ENCODE results near the gene GATA2.

GRCh38 chr3:128462341-128462910 lies 30.6 kb downstream of the GATA2 start:
- TF ChIP-seq EP300 (IDR thresholded peaks at IDR 0.05), result no peak
- no peak for TF ChIP-seq CTCF (IDR thresholded peaks at IDR 0.05)
- TF ChIP-seq POLR2A (IDR thresholded peaks at IDR 0.05), result no peak
- TF ChIP-seq POLR2AphosphoS5 (IDR thresholded peaks at IDR 0.05), result no peak

Data from gastroesophageal sphincter (tissue), 3 donors.